Measurements from ENCODE around the gene KRT27. TPM values are rescaled to one million over a fixed set of nuclear protein-coding genes. Genes with fewer than 3 reads are reported as not detected.

Gene KRT27
- total and polyA plus RNA-seq, 12 donors: 0.34 to 0.56 TPM; not detected in 10

DNA sequence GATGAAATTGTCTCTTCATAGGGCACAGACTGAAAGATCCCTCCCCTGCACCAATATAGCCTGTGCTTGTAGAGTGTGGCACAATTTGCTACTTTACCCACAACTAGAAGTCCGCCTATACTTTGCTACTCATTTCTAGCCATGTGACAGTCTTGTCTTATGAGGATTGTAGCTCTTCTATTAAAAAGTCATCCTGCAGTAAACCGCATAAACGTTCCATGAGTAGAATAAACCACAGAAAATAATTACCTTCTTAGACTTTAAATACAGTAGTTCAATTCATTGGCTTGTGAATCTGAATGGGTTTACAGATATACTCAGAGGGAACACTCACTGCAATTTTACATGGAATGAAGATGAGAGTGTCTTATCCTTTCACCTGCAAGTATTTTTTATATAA lies 4.4 kb downstream of the KRT27 start:
- intact Hi-C loops (cut with DNase I): no loop called here
- no peak for DNase-seq
- TF ChIP-seq, protein P1, sequence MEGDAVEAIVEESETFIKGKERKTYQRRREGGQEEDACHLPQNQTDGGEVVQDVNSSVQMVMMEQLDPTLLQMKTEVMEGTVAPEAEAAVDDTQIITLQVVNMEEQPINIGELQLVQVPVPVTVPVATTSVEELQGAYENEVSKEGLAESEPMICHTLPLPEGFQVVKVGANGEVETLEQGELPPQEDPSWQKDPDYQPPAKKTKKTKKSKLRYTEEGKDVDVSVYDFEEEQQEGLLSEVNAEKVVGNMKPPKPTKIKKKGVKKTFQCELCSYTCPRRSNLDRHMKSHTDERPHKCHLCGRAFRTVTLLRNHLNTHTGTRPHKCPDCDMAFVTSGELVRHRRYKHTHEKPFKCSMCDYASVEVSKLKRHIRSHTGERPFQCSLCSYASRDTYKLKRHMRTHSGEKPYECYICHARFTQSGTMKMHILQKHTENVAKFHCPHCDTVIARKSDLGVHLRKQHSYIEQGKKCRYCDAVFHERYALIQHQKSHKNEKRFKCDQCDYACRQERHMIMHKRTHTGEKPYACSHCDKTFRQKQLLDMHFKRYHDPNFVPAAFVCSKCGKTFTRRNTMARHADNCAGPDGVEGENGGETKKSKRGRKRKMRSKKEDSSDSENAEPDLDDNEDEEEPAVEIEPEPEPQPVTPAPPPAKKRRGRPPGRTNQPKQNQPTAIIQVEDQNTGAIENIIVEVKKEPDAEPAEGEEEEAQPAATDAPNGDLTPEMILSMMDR (IDR thresholded peaks at IDR 0.05): no peak
- TF ChIP-seq POLR2A (IDR thresholded peaks at IDR 0.05): no peak
- Histone ChIP-seq H3K9me3 (replicated peaks in 1 of 3) (no peaks in the 10 kb centered on the region), H3K27me3 (peaks cover 26% of the 10 kb centered on the region), H3K27ac (no peak overlapping the region), H3K4me1 (replicated peaks in 1 of 2) (no peaks in the 10 kb centered on the region), H3K4me3 (no peak overlapping the region), H3K36me3 (replicated peaks in 1 of 2) (no peaks in the 10 kb centered on the region)
- 76 to 88% (median 80%) methylated on average over 3 of the region's 3 CpGs for WGBS, 4 donors

DNA sequence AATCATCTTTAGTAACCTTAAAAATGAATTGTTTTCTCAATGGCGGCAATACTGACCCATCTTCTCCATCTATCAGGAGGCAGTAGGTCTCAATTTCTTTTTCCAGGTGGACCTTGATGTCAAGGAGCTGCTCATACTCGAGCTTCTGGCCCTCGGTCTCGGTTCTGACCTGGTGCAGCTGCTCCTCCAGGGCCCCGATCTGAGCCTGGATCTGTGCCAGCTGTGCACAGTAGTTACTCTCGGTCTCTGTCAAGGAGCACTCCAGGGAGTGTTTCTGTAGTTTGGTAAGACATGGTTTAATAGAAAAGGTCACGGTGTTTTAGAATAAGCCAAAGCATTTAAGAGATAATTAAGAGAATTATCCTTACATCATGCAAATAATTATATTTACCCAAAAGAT lies 4.9 kb downstream of the KRT27 start:
- Histone ChIP-seq H3K9me3 (replicated peaks in 1 of 3) (no peaks in the 10 kb centered on the region), H3K27ac (no peak overlapping the region), H3K4me1 (replicated peaks in 1 of 2) (no peaks in the 10 kb centered on the region), H3K36me3 (replicated peaks in 1 of 2) (no peaks in the 10 kb centered on the region), H3K27me3 (peaks cover 27% of the 10 kb centered on the region), H3K4me3 (no peak overlapping the region)
- WGBS, 4 donors: 64 to 73% (median 67%) methylated on average over 7 of the region's 7 CpGs
- DNase-seq: no peak
- intact Hi-C loops (cut with DNase I): no loop called here
- no peak for TF ChIP-seq POLR2A (IDR thresholded peaks at IDR 0.05)
- TF ChIP-seq, protein P1 (IDR thresholded peaks at IDR 0.05): no peak

DNA sequence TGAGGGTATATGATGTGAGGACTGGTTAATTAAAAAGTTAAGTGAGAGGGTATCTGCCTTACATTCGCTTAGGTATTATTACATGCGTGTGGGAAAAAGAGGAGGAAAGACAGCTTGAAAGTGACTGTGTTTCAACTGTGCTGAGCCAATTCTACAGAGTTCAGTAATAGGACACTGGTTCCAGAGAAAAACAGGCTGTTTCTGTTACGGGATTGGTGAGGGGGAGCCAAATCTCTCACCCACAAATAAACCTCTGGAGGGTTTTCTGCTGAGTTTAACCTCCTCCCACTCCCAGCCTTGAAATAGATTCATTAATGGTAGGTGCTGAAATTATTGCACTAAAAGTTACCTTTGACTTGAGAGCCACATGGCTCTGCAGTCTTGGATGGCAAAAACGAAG lies 6.4 kb downstream of the KRT27 start:
- H3K9me3 ChIP-seq (replicated peaks in 1 of 3): no peaks in the 10 kb centered on the region
- TF ChIP-seq, protein P1 (IDR thresholded peaks at IDR 0.05): no peak
- no peak for TF ChIP-seq POLR2A (IDR thresholded peaks at IDR 0.05)
- no peak overlapping the region for H3K4me3 ChIP-seq
- H3K27me3 ChIP-seq: peaks cover 33% of the 10 kb centered on the region
- 61 to 68% (median 64%) methylated on average over 4 of the region's 4 CpGs for WGBS, 4 donors
- H3K36me3 ChIP-seq (replicated peaks in 1 of 2): no peaks in the 10 kb centered on the region
- H3K4me1 ChIP-seq (replicated peaks in 1 of 2): no peaks in the 10 kb centered on the region
- no peak overlapping the region for H3K27ac ChIP-seq
- no peak for DNase-seq
- intact Hi-C loops (cut with DNase I): no loop called here

DNA sequence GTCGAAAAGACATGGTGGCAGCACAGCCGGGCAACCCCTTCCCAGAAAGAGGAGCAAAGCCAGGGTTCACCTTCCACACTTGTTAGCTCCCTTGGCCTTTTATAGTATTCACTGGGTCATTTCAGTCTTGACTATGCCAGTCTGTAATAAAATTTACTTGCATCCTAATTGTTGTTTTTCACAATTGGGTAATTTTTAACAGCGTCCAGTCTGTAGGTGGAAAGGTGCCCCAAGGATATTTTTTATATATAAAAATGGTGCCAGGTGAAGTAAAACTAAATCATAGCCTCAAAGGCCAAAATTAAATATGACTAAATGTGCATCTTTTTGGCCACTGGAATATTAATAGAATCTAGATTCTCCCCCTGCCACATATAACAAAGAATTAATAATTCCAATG lies 10.2 kb downstream of the KRT27 start, which contains the start of gene KRT26:
TSS of gene KRT26 (minus strand) at position 101 of the 400 bp plus-strand sequence. CDS start at position 13, 88 bp downstream.
- WGBS, 4 donors: 82 to 90% (median 83%) methylated on average over 3 of the region's 3 CpGs
- Histone ChIP-seq H3K9me3 (replicated peaks in 1 of 3) (no peaks in the 10 kb centered on the region), H3K27me3 (peaks cover 12% of the 10 kb centered on the region), H3K4me1 (replicated peaks in 1 of 2) (no peaks in the 10 kb centered on the region), H3K27ac (no peak within 1 kb of the TSS), H3K36me3 (replicated peaks in 1 of 2) (no peaks in the 10 kb centered on the region), H3K4me3 (no peak within 1 kb of the TSS)
- TF ChIP-seq POLR2A (IDR thresholded peaks at IDR 0.05): no peak
- TF ChIP-seq, protein P1 (IDR thresholded peaks at IDR 0.05): no peak
- intact Hi-C loops (cut with DNase I): no loop called here
- DNase-seq: no peak

Measured in adrenal gland (tissue), 12 donors.